Measurements from ENCODE around the gene ATRIP.

GRCh38 chr3:48472923-48473616 lies 26.5 kb downstream of the ATRIP start:
- TF ChIP-seq CTCF (IDR thresholded peaks at IDR 0.05; ENCODE audit: low read length), result peak; percentile 73
- TF ChIP-seq EZH2 (IDR thresholded peaks at IDR 0.05; ENCODE audit: borderline replicate concordance, low read length), result no peak

All from OCI-LY1 (cell line).